HepG2 (cell line): ENCODE data around the gene ZNF888. TPM values are rescaled to one million over a fixed set of nuclear protein-coding genes. Genes with fewer than 3 reads are reported as not detected.

Experiments
- LCORL ChIP-seq, 2 experiments: fragments of 450-650 bp in 1 of 2; sonication (generic) in 1 of 2; formaldehyde crosslinking in 1 of 2; IDR thresholded peaks; 2 replicates each; pipeline versions ENCODE4 v1.5.0 to v1.6.1; 2017 to 2020; ENCODE audit warnings: antibody characterized with exemption in 1 of 2, missing genetic modification reagents in 1 of 2
- NFIB ChIP-seq: sonication (generic); formaldehyde crosslinking; IDR thresholded peaks from 2 replicates; pipeline ENCODE4 v1.9.0; 2021; ENCODE audit warnings: missing genetic modification reagents, mild to moderate bottlenecking, borderline replicate concordance
- REL ChIP-seq: sonication (generic); formaldehyde crosslinking; conservative IDR thresholded peaks from 2 replicates; pipeline ENCODE4 v1.8.0; 2022; ENCODE audit warnings: mild to moderate bottlenecking, missing genetic modification reagents, moderate library complexity
- RNF2 ChIP-seq: fragments of 450-650 bp; conservative IDR thresholded peaks from 2 replicates; pipeline ENCODE4 v1.6.1; 2016; ENCODE audit warnings: low read depth
- TAF1 ChIP-seq: sonication (generic); formaldehyde crosslinking; IDR thresholded peaks from 2 replicates; pipeline ENCODE4 v1.4.0; 2020; ENCODE audit warnings: missing genetic modification reagents
- ZFX ChIP-seq: sonication (generic); formaldehyde crosslinking; IDR thresholded peaks from 2 replicates; pipeline ENCODE4 v1.4.0; 2020; ENCODE audit warnings: mild to moderate bottlenecking, low read depth, missing genetic modification reagents, moderate library complexity
- ZMAT3 ChIP-seq: sonication (generic); formaldehyde crosslinking; conservative IDR thresholded peaks from 2 replicates; pipeline ENCODE4 v1.7.0; 2021; ENCODE audit warnings: missing genetic modification reagents
- ZNF737 ChIP-seq: sonication (generic); formaldehyde crosslinking; IDR thresholded peaks from 2 replicates; pipeline ENCODE4 v1.5.0; 2020; ENCODE audit warnings: missing genetic modification reagents, mild to moderate bottlenecking, borderline replicate concordance
- polyA plus RNA-seq, 8 experiments: library from polyadenylated mRNA; depleted of rRNA in 3 of 8; stranded (reverse) in 7 of 8; unstranded in 1 of 8; fragments of >200 nt; fragmentation: Illumina TruSeq in 4 of 8; extraction: Trizol in 4 of 8; gene quantifications; 2 replicates each; pipeline versions ENCODE4 v1.2.1 to v1.2.3, GENCODE V29; 2011 to 2016; ENCODE audit warnings: low read depth in 4 of 8, missing spikeins in 1 of 8, mixed read lengths in 1 of 8; ENCODE audit not compliant: insufficient read depth in 1 of 8
- total RNA-seq, 5 experiments: library from RNA; depleted of rRNA; stranded (reverse); fragments of >200 nt; fragmentation: Illumina TruSeq; extraction: Trizol; gene quantifications; 2 replicates each; pipeline ENCODE4 v1.2.3, GENCODE V29; 2016; ENCODE audit warnings: low read depth in 1 of 5
- TF ChIP-seq, protein P1 (sequence below): IDR thresholded peaks from 2 replicates; pipeline ENCODE4 v1.6.1; 2016; ENCODE audit warnings: low read depth
- TF ChIP-seq, protein P2 (sequence below): IDR thresholded peaks from 2 replicates; pipeline ENCODE4 v1.6.1; 2016; ENCODE audit warnings: missing genetic modification reagents, missing compliant biosample characterization
- TF ChIP-seq, protein P3 (sequence below): sonication (generic); formaldehyde crosslinking; IDR thresholded peaks from 2 replicates; pipeline ENCODE4 v1.8.0; 2022; ENCODE audit warnings: mild to moderate bottlenecking, missing genetic modification reagents; ENCODE audit not compliant: insufficient replicate concordance
- TF ChIP-seq, protein P4 (sequence below): IDR thresholded peaks from 2 replicates; pipeline ENCODE4 v1.6.1; 2016; ENCODE audit warnings: low read depth, control low read depth
- TF ChIP-seq, protein P5 (sequence below): sonication (generic); formaldehyde crosslinking; IDR thresholded peaks from 2 replicates; pipeline ENCODE4 v1.5.1; 2020; ENCODE audit warnings: mild to moderate bottlenecking, missing genetic modification reagents, moderate library complexity

Gene ZNF888
- total and polyA plus RNA-seq, 2 of the 13 experiments (the other 11 are each of a cell fraction or from before 2014, with no cell fraction given) = 1.7 to 7.6 TPM

DNA sequence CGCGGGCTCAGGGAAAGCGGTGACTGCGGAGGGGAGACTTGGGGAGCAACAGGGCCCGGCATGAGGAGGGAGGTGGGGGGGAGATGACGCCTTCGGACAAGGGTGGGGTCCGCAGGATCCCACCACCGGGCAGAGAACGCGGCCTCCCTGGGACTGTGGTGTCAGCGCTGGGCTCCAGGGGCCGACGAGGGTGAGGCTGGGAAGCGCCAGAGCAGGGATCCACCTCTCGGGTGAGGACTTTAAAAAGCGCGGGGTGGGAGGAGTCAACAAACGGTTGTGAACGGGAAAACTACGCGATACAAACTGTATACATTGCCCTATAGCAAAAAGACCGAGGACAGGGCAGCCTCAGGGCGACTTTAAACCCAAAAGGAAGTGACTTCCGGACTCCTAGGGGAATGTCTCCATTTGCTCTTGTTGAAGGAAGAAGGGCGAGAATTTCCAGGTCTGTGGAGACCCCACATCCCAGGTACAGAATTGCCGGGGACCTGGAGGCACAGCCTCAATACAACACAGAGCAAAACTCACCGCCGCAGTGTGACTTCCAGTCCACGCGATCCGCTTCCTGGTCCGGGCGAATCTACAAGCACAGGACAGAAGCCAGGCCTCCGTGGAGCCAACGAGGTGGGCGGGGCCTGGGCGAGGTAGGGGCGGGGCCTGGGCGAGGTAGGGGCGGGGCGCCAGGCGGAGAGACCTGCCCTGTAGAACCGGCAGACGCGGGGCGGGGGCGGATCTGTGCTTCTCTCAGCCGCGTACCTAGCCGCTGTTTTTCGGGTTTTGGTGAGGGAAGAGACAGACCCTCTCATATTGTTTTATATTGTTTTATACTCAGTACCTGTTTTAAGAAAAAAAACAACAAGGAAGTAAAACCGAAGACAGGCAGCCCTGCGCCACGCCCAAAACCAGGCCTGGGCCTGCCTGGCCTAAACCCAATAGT lies at the start of gene ZNF888 (continued):
- TF ChIP-seq TAF1 (CRISPR knock-in tag) = peak; percentile 63
- no peak for TF ChIP-seq LCORL (IDR thresholded peaks at IDR 0.05)
- TF ChIP-seq LCORL (CRISPR knock-in tag; IDR thresholded peaks at IDR 0.05) = 0 out of 2 replicates have a peak, but pooled peaks have one; percentile 21
- peak; percentile 87; the same call in 1 of the 2 replicates for TF ChIP-seq ZFX (CRISPR knock-in tag)
- TF ChIP-seq, protein P1, sequence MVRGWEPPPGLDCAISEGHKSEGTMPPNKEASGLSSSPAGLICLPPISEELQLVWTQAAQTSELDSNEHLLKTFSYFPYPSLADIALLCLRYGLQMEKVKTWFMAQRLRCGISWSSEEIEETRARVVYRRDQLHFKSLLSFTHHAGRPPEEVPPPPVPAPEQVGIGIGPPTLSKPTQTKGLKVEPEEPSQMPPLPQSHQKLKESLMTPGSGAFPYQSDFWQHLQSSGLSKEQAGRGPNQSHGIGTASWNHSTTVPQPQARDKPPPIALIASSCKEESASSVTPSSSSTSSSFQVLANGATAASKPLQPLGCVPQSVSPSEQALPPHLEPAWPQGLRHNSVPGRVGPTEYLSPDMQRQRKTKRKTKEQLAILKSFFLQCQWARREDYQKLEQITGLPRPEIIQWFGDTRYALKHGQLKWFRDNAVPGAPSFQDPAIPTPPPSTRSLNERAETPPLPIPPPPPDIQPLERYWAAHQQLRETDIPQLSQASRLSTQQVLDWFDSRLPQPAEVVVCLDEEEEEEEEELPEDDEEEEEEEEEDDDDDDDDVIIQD (CRISPR knock-in tag) = 0 out of 2 replicates have a peak, but pooled peaks have one; percentile 11
- TF ChIP-seq ZNF737 = no peak
- no peak for TF ChIP-seq RNF2
- no peak for TF ChIP-seq NFIB (CRISPR knock-in tag)
- TF ChIP-seq REL (CRISPR knock-in tag) = no peak
- TF ChIP-seq, protein P2, sequence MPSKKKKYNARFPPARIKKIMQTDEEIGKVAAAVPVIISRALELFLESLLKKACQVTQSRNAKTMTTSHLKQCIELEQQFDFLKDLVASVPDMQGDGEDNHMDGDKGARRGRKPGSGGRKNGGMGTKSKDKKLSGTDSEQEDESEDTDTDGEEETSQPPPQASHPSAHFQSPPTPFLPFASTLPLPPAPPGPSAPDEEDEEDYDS (CRISPR knock-in tag) = peak; percentile 28; the same call in 1 of the 2 replicates
- TF ChIP-seq, protein P3, sequence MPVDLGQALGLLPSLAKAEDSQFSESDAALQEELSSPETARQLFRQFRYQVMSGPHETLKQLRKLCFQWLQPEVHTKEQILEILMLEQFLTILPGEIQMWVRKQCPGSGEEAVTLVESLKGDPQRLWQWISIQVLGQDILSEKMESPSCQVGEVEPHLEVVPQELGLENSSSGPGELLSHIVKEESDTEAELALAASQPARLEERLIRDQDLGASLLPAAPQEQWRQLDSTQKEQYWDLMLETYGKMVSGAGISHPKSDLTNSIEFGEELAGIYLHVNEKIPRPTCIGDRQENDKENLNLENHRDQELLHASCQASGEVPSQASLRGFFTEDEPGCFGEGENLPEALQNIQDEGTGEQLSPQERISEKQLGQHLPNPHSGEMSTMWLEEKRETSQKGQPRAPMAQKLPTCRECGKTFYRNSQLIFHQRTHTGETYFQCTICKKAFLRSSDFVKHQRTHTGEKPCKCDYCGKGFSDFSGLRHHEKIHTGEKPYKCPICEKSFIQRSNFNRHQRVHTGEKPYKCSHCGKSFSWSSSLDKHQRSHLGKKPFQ (CRISPR knock-in tag) = no peak
- TF ChIP-seq, protein P4, sequence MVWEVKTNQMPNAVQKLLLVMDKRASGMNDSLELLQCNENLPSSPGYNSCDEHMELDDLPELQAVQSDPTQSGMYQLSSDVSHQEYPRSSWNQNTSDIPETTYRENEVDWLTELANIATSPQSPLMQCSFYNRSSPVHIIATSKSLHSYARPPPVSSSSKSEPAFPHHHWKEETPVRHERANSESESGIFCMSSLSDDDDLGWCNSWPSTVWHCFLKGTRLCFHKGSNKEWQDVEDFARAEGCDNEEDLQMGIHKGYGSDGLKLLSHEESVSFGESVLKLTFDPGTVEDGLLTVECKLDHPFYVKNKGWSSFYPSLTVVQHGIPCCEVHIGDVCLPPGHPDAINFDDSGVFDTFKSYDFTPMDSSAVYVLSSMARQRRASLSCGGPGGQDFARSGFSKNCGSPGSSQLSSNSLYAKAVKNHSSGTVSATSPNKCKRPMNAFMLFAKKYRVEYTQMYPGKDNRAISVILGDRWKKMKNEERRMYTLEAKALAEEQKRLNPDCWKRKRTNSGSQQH (CRISPR knock-in tag) = peak; percentile 81; the same call in 1 of the 2 replicates
- TF ChIP-seq, protein P5, sequence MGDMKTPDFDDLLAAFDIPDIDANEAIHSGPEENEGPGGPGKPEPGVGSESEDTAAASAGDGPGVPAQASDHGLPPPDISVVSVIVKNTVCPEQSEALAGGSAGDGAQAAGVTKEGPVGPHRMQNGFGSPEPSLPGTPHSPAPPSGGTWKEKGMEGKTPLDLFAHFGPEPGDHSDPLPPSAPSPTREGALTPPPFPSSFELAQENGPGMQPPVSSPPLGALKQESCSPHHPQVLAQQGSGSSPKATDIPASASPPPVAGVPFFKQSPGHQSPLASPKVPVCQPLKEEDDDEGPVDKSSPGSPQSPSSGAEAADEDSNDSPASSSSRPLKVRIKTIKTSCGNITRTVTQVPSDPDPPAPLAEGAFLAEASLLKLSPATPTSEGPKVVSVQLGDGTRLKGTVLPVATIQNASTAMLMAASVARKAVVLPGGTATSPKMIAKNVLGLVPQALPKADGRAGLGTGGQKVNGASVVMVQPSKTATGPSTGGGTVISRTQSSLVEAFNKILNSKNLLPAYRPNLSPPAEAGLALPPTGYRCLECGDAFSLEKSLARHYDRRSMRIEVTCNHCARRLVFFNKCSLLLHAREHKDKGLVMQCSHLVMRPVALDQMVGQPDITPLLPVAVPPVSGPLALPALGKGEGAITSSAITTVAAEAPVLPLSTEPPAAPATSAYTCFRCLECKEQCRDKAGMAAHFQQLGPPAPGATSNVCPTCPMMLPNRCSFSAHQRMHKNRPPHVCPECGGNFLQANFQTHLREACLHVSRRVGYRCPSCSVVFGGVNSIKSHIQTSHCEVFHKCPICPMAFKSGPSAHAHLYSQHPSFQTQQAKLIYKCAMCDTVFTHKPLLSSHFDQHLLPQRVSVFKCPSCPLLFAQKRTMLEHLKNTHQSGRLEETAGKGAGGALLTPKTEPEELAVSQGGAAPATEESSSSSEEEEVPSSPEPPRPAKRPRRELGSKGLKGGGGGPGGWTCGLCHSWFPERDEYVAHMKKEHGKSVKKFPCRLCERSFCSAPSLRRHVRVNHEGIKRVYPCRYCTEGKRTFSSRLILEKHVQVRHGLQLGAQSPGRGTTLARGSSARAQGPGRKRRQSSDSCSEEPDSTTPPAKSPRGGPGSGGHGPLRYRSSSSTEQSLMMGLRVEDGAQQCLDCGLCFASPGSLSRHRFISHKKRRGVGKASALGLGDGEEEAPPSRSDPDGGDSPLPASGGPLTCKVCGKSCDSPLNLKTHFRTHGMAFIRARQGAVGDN (CRISPR knock-in tag) = peak; percentile 49
- no peak for TF ChIP-seq ZMAT3 (CRISPR knock-in tag)
